ENCODE measurements around the gene MED13L. TPM values are rescaled to one million over a fixed set of nuclear protein-coding genes. Genes with fewer than 3 reads are reported as not detected.

Gene MED13L
- total and polyA plus RNA-seq, 2 of the 4 experiments (the other 2 are of a cell fraction): 17.9 to 49.1 TPM

GRCh38 chr12:115973968-115974724, 303.3 kb downstream of the MED13L start:
- TF ChIP-seq MAFK (IDR thresholded peaks at IDR 0.05; ENCODE audit: low read depth, low read length) (0 out of 2 replicates have a peak, but pooled peaks have one; percentile 24), CHD1 (IDR thresholded peaks at IDR 0.05; ENCODE audit: low read depth, low read length) (no peak)
- Histone ChIP-seq H2BK15ac (ENCODE audit: low read depth, low read length) (no peak overlapping the region), H3K14ac (replicated peaks; ENCODE audit: low read depth, low read length) (no peak overlapping the region), H3K4me3 (ENCODE audit: insufficient read depth, low read depth, low read length) (no peak overlapping the region), H3K36me3 (ENCODE audit: control insufficient read depth, insufficient read depth, low read length) (peaks cover 26% of the 10 kb centered on the region), H2BK120ac (ENCODE audit: low read depth, low read length) (no peak overlapping the region), H4K8ac (ENCODE audit: low read depth in 2 of 2, low read length in 2 of 2) (no peak overlapping the region), H3K9me3 (ENCODE audit: control insufficient read depth, insufficient read depth, low read length) (no peaks in the 10 kb centered on the region), H2BK5ac (ENCODE audit: low read depth, low read length, poor library complexity, severe bottlenecking) (peak overlapping the region; percentile 28), H3K56ac (ENCODE audit: extremely low read depth, insufficient read depth, low read length) (no peak overlapping the region), H3K9ac (ENCODE audit: low read depth, low read length) (no peak overlapping the region), H3K23ac (ENCODE audit: low read depth, low read length) (no peak overlapping the region), H3K27me3 (ENCODE audit: control insufficient read depth, insufficient read depth, low read length) (no peaks in the 10 kb centered on the region), H3K27ac (ENCODE audit: insufficient read depth, low read length) (no peak overlapping the region), H4K20me1 (ENCODE audit: insufficient read depth, low read length) (no peaks in the 10 kb centered on the region; the same call in 1 of the 2 replicates), H3K4me1 (ENCODE audit: control insufficient read depth, insufficient read depth, low read length) (peaks cover 9% of the 10 kb centered on the region), H4K91ac (ENCODE audit: insufficient read depth, low read depth, low read length) (no peak overlapping the region), H3K79me1 (ENCODE audit: low read depth in 1 of 2, low read length in 2 of 2) (peaks cover 12 to 43% of the 10 kb centered on the region in 2 experiments; a peak in 3 of 4 replicates), H2AK5ac (ENCODE audit: low read depth, low read length) (no peak overlapping the region), H2AK9ac (replicated peaks; ENCODE audit: low read depth, low read length, poor library complexity) (no peak overlapping the region), H3K18ac (ENCODE audit: low read depth, low read length) (no peak overlapping the region), H2AFZ (replicated peaks; ENCODE audit: low read length, poor library complexity) (no peak overlapping the region), H3K4me2 (ENCODE audit: low read depth, low read length) (no peak overlapping the region), H3K9me1 (ENCODE audit: insufficient read depth, low read length) (peaks cover 8% of the 10 kb centered on the region), H2BK20ac (ENCODE audit: low read depth, low read length) (no peak overlapping the region), H3K4ac (ENCODE audit: low read depth, low read length) (no peak overlapping the region), H4K5ac (ENCODE audit: low read depth, low read length) (no peak overlapping the region)
- dilution Hi-C loops (cut with HindIII; ENCODE audit: low sequenced_read_pairs, unreplicated experiment): no loop called here
- in situ Hi-C loops (cut with MboI; ENCODE audit: low sequenced_read_pairs): no loop called here
- intact Hi-C loops (cut with micrococcal nuclease): no loop called here
- ChIA-PET POLR2A (ENCODE audit: unreplicated experiment) (interaction anchor here (0.5 kb wide), 1 partner anchor 1342 kb away, joined by 5 read pairs; no protein-coding TSS in a partner anchor), CTCF (interaction anchor here (0.6 to 1.0 kb wide), 2 partner anchors 24 to 436 kb away, joined by 3 read pairs; no protein-coding TSS in a partner anchor)
- WGBS, 2 experiments (ENCODE audit: extremely low coverage in 2 of 2, insufficient read length in 1 of 2): no CpG with 5 or more reads among the region's 3 CpGs
- ATAC-seq (ENCODE audit: low read depth): no peak
- BruUV-seq (replicated peaks): no TSS peak
- no peak for DNase-seq
